PFSK-1 (cell line): ENCODE measurements around the gene PDX1.

Experiments used
- FOXP2 ChIP-seq: optimal IDR thresholded peaks from 2 replicates; pipeline ENCODE3; 2011; ENCODE audit warnings: borderline replicate concordance, control low read depth, inconsistent platforms; ENCODE audit not compliant: insufficient read depth; ENCODE audit errors: extremely low read length, extremely low read depth
- POLR2AphosphoS5 ChIP-seq: IDR thresholded peaks from 2 replicates; pipeline ENCODE4 v1.6.1; 2012; ENCODE audit warnings: low read depth, mild to moderate bottlenecking, control low read depth, low read length, moderate library complexity
- REST ChIP-seq, 2 experiments: IDR thresholded peaks; 2 replicates each; pipeline versions ENCODE4 v1.6.1 to v1.8.0; 2011 to 2012; ENCODE audit warnings: low read depth in 2 of 2, low read length in 2 of 2, control low read depth in 1 of 2, inconsistent platforms in 1 of 2, mild to moderate bottlenecking in 1 of 2, moderate library complexity in 1 of 2; ENCODE audit not compliant: insufficient read depth in 1 of 2
- SIN3A ChIP-seq: IDR thresholded peaks from 2 replicates; pipeline ENCODE4 v1.6.1; 2012; ENCODE audit warnings: mild to moderate bottlenecking, low read length, moderate library complexity, borderline replicate concordance; ENCODE audit not compliant: insufficient read depth
- TAF1 ChIP-seq: IDR thresholded peaks from 2 replicates; pipeline ENCODE4 v1.6.1; 2012; ENCODE audit warnings: low read length, control low read depth, borderline replicate concordance; ENCODE audit not compliant: insufficient read depth

The PDX1 gene

DNA sequence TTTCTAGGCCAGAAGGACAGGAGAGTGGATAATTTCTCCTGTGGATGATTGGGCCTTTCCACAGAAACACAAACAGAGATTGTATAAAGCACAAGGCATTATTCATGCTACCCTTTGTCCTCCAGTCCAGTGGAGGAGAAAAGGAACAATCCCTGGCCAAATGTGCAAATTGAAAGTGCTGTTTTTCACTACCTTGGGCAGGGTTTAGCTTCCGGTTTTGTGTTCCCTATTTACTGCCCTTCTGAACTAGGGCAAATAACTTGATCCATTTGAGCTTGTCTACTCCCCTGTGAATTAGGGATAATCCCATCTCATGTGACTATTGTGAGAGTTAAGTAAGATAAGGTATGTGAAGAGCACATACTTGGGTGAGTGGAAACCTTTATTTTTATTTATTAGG lies 13.3 kb downstream of the PDX1 start:
- TF ChIP-seq TAF1 (no peak), FOXP2 (no peak), REST (IDR thresholded peaks at IDR 0.05; ENCODE audit: insufficient read depth in 1 of 2, low read depth in 2 of 2, low read length in 2 of 2) (no peak), SIN3A (no peak), POLR2AphosphoS5 (no peak)

DNA sequence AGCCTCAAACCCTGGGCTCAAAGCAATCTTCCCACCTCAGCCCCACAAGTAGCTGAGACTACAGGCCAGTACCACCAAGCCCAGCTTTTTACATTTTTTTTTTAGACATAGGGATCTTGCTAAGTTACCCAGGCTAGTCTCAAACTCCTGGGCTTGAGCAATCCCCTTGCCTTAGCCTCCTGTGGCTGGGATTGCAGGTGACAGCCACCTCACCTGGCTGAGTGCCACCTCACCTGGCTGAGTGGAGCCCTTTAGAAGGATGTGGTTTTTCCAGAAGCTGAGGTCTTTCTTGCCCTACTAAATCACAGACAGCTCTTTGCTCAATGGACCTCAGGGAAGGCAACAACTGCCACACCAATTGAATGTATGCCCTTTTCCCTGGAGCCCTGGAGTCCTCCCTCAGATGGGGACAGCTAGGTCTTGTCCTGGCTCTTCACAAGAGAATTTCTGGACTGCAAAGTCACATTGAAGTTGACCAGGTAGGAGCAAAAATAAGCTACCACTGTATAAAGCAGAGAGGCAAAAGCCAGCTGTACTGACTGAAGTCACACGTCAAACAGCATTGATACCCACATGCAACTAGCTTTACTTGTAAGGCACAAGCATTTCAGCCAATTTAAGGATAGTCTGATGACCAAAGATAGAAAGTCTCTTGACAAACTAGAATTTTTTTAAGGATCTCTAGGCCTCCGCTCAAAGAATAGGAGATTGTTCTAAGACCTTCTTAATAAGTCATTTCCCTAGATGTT lies 14.0 kb downstream of the PDX1 start:
- TF ChIP-seq REST (IDR thresholded peaks at IDR 0.05; ENCODE audit: insufficient read depth in 1 of 2, low read depth in 2 of 2, low read length in 2 of 2): no peak
- no peak for TF ChIP-seq TAF1
- TF ChIP-seq SIN3A: no peak
- TF ChIP-seq FOXP2: no peak
- no peak for TF ChIP-seq POLR2AphosphoS5

GRCh38 chr13:27942972-27943371 lies 23.2 kb downstream of the PDX1 start:
- TF ChIP-seq FOXP2: no peak
- no peak for TF ChIP-seq SIN3A

DNA sequence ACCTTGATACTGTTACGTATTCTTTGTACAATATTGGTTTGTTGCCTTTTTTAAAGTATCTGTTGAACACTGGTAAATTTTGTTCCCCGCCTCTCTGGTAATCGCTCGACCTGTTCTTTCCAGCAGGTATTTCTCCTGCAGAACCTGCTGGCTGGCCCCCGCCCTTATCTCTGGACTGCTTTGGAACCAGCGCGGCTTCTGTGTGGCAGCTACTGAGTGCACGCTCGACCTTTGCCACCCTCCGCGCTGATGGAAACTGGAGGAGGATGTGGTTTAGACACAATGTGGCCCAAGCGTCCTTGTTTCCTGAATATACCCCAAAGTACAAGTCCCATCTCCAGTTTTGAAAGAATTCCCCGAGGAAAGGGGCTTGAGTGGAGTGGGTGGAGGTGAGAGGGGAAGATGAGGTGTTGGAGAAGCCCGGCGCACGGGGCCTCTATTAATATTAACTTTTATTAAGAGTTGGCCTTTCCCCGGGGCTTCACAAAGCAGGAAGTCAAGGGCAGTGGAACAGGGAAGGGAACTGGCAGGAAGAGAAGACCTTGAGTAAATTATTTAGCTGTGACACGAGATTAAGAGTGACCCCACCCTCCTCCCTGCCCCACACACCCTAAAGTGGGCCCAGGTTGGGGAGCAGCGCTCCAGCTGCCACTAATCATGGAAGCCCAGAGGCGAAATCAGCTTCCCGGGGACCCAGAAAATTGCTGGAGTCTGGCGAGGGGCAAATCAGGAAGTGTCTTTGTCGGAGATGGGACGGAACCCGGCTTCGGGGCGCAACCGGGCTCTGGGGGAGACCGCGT lies 33.3 kb downstream of the PDX1 start:
- no peak for TF ChIP-seq POLR2AphosphoS5
- no peak for TF ChIP-seq REST (IDR thresholded peaks at IDR 0.05; ENCODE audit: insufficient read depth in 1 of 2, low read depth in 2 of 2, low read length in 2 of 2)
- TF ChIP-seq SIN3A: no peak
- no peak for TF ChIP-seq TAF1
- TF ChIP-seq FOXP2: no peak

DNA sequence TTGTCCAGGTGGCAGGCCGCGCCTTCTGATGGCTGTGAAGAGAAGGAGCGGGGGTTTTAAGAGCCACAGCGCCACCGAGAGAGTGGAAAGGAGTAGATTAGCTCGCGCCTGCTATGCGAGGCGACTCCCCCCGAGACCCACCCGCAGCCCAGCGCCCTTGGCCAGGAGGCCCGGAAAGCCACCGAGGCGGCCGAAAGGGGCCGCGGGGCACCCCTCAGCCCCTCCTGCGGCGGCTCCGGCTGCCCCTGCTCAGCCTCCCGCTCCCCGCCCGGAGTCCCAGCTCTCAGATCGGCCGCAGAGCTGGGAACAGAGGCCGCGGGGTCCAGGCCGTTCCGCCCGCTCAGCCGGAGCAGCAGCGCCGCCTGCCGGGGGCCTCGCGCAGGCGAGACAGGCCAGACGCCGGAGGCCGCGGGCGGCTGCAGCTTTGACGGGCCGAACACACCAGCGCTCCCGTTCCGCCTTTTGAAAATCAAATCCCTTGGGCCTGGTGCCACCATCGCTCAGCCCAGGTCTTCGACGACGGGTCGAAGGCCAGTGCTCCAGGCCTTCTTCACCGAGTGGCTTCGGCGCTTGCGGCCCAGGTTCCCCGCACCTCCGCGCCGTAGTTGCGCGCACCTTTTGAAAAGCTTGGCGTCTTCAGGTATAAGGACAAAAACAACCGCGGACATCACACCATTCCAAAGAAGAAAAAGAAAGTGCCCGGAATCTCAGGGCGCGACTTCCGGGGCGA lies 34.0 kb downstream of the PDX1 start:
- TF ChIP-seq POLR2AphosphoS5 (no peak), FOXP2 (peak; percentile 12), SIN3A (no peak)
